HCT116 (cell line): ENCODE data around the gene IL1R2. TPM values are rescaled to one million over a fixed set of nuclear protein-coding genes. Genes with fewer than 3 reads are reported as not detected.

Source experiments
- ATAC-seq: fragments of 200-7000 bp; cut with Tn5 transposase; 2 replicates; pipeline ENCODE4 v1.9.1; 2020; ENCODE audit warnings: mild to moderate bottlenecking, moderate library complexity
- BruUV-seq: library from RNA; stranded (reverse); fragments of 400-500 nt; replicated peaks from 2 replicates; lab custom pipeline; 2021; lab: Mats Ljungman, UMichigan
- CTCF ChIA-PET: fragments of 300-600 bp; sonication (Branson Sonifier 250); formaldehyde crosslinking; loops from one replicate; lab custom pipeline; 2021; ENCODE audit warnings: antibody characterized with exemption; lab: Charles Lee
- POLR2A ChIA-PET: fragments of 300-600, 350-600 bp; sonication (Branson Sonifier 250); formaldehyde crosslinking; loops from one replicate; lab custom pipeline; 2021; ENCODE audit warnings: antibody characterized with exemption; lab: Charles Lee
- RAD21 ChIA-PET, 2 experiments: fragments of 300-600 bp; sonication (Branson Sonifier 250); formaldehyde crosslinking; loops; one replicate each; lab custom pipeline; 2023; ENCODE audit warnings: low total read pairs in 2 of 2; ENCODE audit not compliant: uncharacterized antibody in 2 of 2, unreplicated experiment in 2 of 2, low non-redundant PET in 1 of 2; lab: Charles Lee
- DNase-seq: peaks from one replicate; pipeline ENCODE4 v3.0.0-alpha.2; 2010; ENCODE audit warnings: low read depth, low spot score
- H2AFZ ChIP-seq: fragments of 200-600 bp; shearing (Covaris generic), sonication (generic); 2 replicates; pipeline ENCODE4 v1.6.1; 2017; ENCODE audit warnings: low read depth, mixed run types, mixed read lengths, antibody characterized with exemption, low read length; ENCODE audit not compliant: poor library complexity, severe bottlenecking
- H3K27ac ChIP-seq: 2 replicates; pipeline ENCODE4 v1.5.1; 2012; ENCODE audit warnings: low read depth, low read length
- H3K27me3 ChIP-seq: fragments of 200-600 bp; sonication (generic); 2 replicates; pipeline ENCODE4 v1.6.1; 2016; ENCODE audit warnings: mixed run types, low read length, mixed read lengths; ENCODE audit not compliant: insufficient read depth
- H3K36me3 ChIP-seq, 2 experiments: fragments of 200-500 bp in 1 of 2; fragments of 200-600 bp in 1 of 2; sonication (Bioruptor generic) in 1 of 2; sonication (generic) in 1 of 2; 2 replicates each; pipeline versions ENCODE4 v1.5.1 to v1.6.1; 2014 to 2016; ENCODE audit warnings: low read length in 2 of 2, inconsistent platforms in 1 of 2, mixed read lengths in 1 of 2, mixed run types in 1 of 2; ENCODE audit not compliant: insufficient read depth in 2 of 2, control insufficient read depth in 1 of 2
- H3K4me1 ChIP-seq, 2 experiments: fragments of 200-600 bp in 1 of 2; sonication (generic) in 1 of 2; 2 replicates each; pipeline versions ENCODE4 v1.5.1 to v1.6.1; 2012 to 2017; ENCODE audit warnings: low read length in 2 of 2, inconsistent platforms in 1 of 2, mild to moderate bottlenecking in 1 of 2, mixed read lengths in 1 of 2, mixed run types in 1 of 2, moderate library complexity in 1 of 2; ENCODE audit not compliant: insufficient read depth in 2 of 2, control insufficient read depth in 1 of 2
- H3K4me2 ChIP-seq: fragments of 200-600 bp; sonication (generic); 2 replicates; pipeline ENCODE4 v1.6.1; 2017; ENCODE audit warnings: mixed run types, low read length, mixed read lengths
- H3K4me3 ChIP-seq, 2 experiments: fragments of 200-600 bp in 1 of 2; sonication (generic) in 1 of 2; replicated peaks in 1 of 2; 2 replicates each; pipeline ENCODE4 v1.5.1; 2011 to 2016; ENCODE audit warnings: low read length in 2 of 2, control low read depth in 1 of 2, low read depth in 1 of 2, mild to moderate bottlenecking in 1 of 2, mixed read lengths in 1 of 2, mixed run types in 1 of 2
- H3K79me2 ChIP-seq: fragments of 200-600 bp; sonication (generic); 2 replicates; pipeline ENCODE4 v1.6.1; 2017; ENCODE audit warnings: mild to moderate bottlenecking, mixed run types, low read length, moderate library complexity, mixed read lengths; ENCODE audit not compliant: insufficient read depth
- H3K9ac ChIP-seq: fragments of 200-600 bp; sonication (generic); 2 replicates; pipeline ENCODE4 v1.6.1; 2016; ENCODE audit warnings: low read length, mixed read lengths
- H3K9me2 ChIP-seq: fragments of 200-600 bp; sonication (generic), shearing (Covaris generic); 2 replicates; pipeline ENCODE4 v1.6.1; 2017; ENCODE audit warnings: mixed run types, mild to moderate bottlenecking, moderate library complexity; ENCODE audit not compliant: insufficient read depth
- H3K9me3 ChIP-seq, 2 experiments: fragments of 200-500 bp in 1 of 2; fragments of 200-600 bp in 1 of 2; sonication (Bioruptor generic) in 1 of 2; sonication (generic) in 1 of 2; 2 replicates each; pipeline ENCODE4 v1.6.1; 2014 to 2017; ENCODE audit warnings: low read length in 2 of 2, mixed read lengths in 2 of 2, inconsistent platforms in 1 of 2, low read depth in 1 of 2, mild to moderate bottlenecking in 1 of 2, mixed run types in 1 of 2, moderate library complexity in 1 of 2; ENCODE audit not compliant: control insufficient read depth in 1 of 2, insufficient read depth in 1 of 2
- H4K20me1 ChIP-seq: fragments of 200-600 bp; sonication (generic), shearing (Covaris generic); 2 replicates; pipeline ENCODE4 v1.6.1; 2017; ENCODE audit warnings: mixed run types, mild to moderate bottlenecking, moderate library complexity; ENCODE audit not compliant: insufficient read depth
- CEBPB ChIP-seq: IDR thresholded peaks from 2 replicates; pipeline ENCODE4 v1.6.1; 2012; ENCODE audit warnings: low read depth
- CTCF ChIP-seq, 3 experiments: fragments of 200-600 bp in 1 of 3; sonication (generic) in 1 of 3; IDR thresholded peaks in 2 of 3; conservative IDR thresholded peaks in 1 of 3; 2 replicates each; pipeline ENCODE4 v1.5.1; 2012 to 2017; ENCODE audit warnings: low read depth in 2 of 3, low read length in 2 of 3, antibody characterized with exemption in 1 of 3, borderline replicate concordance in 1 of 3, control low read depth in 1 of 3, mild to moderate bottlenecking in 1 of 3, mixed read lengths in 1 of 3, mixed run types in 1 of 3, moderate library complexity in 1 of 3; ENCODE audit not compliant: insufficient read depth in 1 of 3
- ELF1 ChIP-seq: IDR thresholded peaks from 2 replicates; pipeline ENCODE4 v1.6.1; 2012; ENCODE audit warnings: low read depth, borderline replicate concordance
- EZH2 ChIP-seq: fragments of 200-600 bp; sonication (generic); IDR thresholded peaks from 2 replicates; pipeline ENCODE4 v1.6.1; 2017; ENCODE audit warnings: antibody characterized with exemption, mixed run types
- EZH2phosphoT487 ChIP-seq: fragments of 200-600 bp; IDR thresholded peaks from 2 replicates; pipeline ENCODE4 v1.6.1; 2018; ENCODE audit warnings: antibody characterized with exemption, borderline replicate concordance
- FOSL1 ChIP-seq: IDR thresholded peaks from 2 replicates; pipeline ENCODE4 v1.6.1; 2012; ENCODE audit warnings: low read depth
- POLR2AphosphoS5 ChIP-seq: IDR thresholded peaks from 2 replicates; pipeline ENCODE4 v1.6.1; 2011; ENCODE audit warnings: mild to moderate bottlenecking, low read depth, low read length, moderate library complexity
- SIN3A ChIP-seq: IDR thresholded peaks from 2 replicates; pipeline ENCODE4 v1.6.1; 2012; ENCODE audit warnings: low read depth
- SP1 ChIP-seq: IDR thresholded peaks from 2 replicates; pipeline ENCODE4 v1.6.1; 2012; ENCODE audit warnings: low read depth
- SRF ChIP-seq: IDR thresholded peaks from 2 replicates; pipeline ENCODE4 v1.6.1; 2012; ENCODE audit warnings: low read depth
- TCF7L2 ChIP-seq: IDR thresholded peaks from 2 replicates; pipeline ENCODE4 v1.7.0; 2011; ENCODE audit warnings: borderline replicate concordance, inconsistent platforms; ENCODE audit not compliant: insufficient read depth, insufficient read length; ENCODE audit errors: extremely low read depth
- ZNF274 ChIP-seq: fragments of 200-500 bp; sonication (Bioruptor generic); IDR thresholded peaks from 2 replicates; pipeline ENCODE4 v1.6.1; 2014; ENCODE audit warnings: mild to moderate bottlenecking, low read depth, low read length, inconsistent platforms
- intact Hi-C: fragments of 100-400 bp; cut with micrococcal nuclease; formaldehyde crosslinking; loops from 2 replicates; pipeline ENCODE4 v1.10.0; 2022
- total RNA-seq: library from RNA; stranded (reverse); gene quantifications from one replicate; pipeline ENCODE4 v1.2.1, GENCODE V29; 2021; ENCODE audit not compliant: unreplicated experiment
- TF ChIP-seq, protein P1 (sequence below): IDR thresholded peaks from 2 replicates; pipeline ENCODE4 v1.6.1; 2012
- TF ChIP-seq, protein P2 (sequence below): IDR thresholded peaks from 2 replicates; pipeline ENCODE4 v1.6.1; 2011; ENCODE audit warnings: mild to moderate bottlenecking, low read length, moderate library complexity; ENCODE audit not compliant: insufficient replicate concordance; ENCODE audit errors: extremely low read depth
- TF ChIP-seq, protein P3 (sequence below): IDR thresholded peaks from 2 replicates; pipeline ENCODE4 v1.6.1; 2012; ENCODE audit warnings: low read depth

Gene IL1R2
- total RNA-seq, 1 experiment from 2014 or later = 0.52 TPM

DNA sequence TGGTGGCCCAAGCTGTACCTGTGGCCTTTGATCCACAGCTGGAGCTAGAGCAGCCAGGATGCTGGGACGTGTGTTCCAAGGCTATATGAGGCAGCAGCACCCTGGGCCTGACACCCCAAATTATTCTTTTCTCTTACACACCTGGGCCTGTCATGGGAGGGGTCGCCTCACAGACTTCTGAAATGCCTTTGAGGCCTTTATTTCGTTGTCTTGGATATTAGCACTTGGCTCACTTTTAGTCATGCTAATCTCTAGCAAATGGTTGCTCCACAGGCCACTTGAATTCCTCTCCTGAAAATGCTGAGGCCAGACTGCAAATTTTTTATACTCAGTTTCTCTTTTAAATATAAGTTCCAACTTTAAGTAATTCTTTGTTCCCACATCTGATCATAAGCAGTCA is 22.0 kb upstream of the IL1R2 start:
- intact Hi-C loops = no loop called here
- no peak overlapping the region for H3K4me2 ChIP-seq
- no peak overlapping the region for H3K27ac ChIP-seq
- no peak for ATAC-seq
- no peak overlapping the region for H2AFZ ChIP-seq
- RAD21 ChIA-PET = no interaction called here
- BruUV-seq = no TSS peak
- TF ChIP-seq CEBPB = no peak
- no peak for TF ChIP-seq ELF1
- TF ChIP-seq SP1 = no peak
- TF ChIP-seq SRF = no peak
- no peak for TF ChIP-seq ZNF274
- TF ChIP-seq, protein P1, sequence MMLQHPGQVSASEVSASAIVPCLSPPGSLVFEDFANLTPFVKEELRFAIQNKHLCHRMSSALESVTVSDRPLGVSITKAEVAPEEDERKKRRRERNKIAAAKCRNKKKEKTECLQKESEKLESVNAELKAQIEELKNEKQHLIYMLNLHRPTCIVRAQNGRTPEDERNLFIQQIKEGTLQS = no peak
- TF ChIP-seq POLR2AphosphoS5 = no peak
- no peak for TF ChIP-seq SIN3A
- no peak for TF ChIP-seq FOSL1
- TF ChIP-seq TCF7L2 = no peak
- no peak for TF ChIP-seq CTCF (IDR thresholded peaks at IDR 0.05 in 2 of 3, conservative IDR thresholded peaks at IDR 0.05 in 1 of 3; ENCODE audit: borderline replicate concordance in 1 of 3, insufficient read depth in 1 of 3, low read depth in 2 of 3, low read length in 2 of 3)
- TF ChIP-seq EZH2phosphoT487 = no peak
- TF ChIP-seq, protein P2, sequence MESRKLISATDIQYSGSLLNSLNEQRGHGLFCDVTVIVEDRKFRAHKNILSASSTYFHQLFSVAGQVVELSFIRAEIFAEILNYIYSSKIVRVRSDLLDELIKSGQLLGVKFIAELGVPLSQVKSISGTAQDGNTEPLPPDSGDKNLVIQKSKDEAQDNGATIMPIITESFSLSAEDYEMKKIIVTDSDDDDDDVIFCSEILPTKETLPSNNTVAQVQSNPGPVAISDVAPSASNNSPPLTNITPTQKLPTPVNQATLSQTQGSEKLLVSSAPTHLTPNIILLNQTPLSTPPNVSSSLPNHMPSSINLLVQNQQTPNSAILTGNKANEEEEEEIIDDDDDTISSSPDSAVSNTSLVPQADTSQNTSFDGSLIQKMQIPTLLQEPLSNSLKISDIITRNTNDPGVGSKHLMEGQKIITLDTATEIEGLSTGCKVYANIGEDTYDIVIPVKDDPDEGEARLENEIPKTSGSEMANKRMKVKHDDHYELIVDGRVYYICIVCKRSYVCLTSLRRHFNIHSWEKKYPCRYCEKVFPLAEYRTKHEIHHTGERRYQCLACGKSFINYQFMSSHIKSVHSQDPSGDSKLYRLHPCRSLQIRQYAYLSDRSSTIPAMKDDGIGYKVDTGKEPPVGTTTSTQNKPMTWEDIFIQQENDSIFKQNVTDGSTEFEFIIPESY = no peak
- TF ChIP-seq, protein P3, sequence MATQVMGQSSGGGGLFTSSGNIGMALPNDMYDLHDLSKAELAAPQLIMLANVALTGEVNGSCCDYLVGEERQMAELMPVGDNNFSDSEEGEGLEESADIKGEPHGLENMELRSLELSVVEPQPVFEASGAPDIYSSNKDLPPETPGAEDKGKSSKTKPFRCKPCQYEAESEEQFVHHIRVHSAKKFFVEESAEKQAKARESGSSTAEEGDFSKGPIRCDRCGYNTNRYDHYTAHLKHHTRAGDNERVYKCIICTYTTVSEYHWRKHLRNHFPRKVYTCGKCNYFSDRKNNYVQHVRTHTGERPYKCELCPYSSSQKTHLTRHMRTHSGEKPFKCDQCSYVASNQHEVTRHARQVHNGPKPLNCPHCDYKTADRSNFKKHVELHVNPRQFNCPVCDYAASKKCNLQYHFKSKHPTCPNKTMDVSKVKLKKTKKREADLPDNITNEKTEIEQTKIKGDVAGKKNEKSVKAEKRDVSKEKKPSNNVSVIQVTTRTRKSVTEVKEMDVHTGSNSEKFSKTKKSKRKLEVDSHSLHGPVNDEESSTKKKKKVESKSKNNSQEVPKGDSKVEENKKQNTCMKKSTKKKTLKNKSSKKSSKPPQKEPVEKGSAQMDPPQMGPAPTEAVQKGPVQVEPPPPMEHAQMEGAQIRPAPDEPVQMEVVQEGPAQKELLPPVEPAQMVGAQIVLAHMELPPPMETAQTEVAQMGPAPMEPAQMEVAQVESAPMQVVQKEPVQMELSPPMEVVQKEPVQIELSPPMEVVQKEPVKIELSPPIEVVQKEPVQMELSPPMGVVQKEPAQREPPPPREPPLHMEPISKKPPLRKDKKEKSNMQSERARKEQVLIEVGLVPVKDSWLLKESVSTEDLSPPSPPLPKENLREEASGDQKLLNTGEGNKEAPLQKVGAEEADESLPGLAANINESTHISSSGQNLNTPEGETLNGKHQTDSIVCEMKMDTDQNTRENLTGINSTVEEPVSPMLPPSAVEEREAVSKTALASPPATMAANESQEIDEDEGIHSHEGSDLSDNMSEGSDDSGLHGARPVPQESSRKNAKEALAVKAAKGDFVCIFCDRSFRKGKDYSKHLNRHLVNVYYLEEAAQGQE = no peak
- no peak for TF ChIP-seq EZH2
- CTCF ChIA-PET = no interaction called here
- no peaks in the 10 kb centered on the region for H3K36me3 ChIP-seq
- POLR2A ChIA-PET = no interaction called here
- H3K9me2 ChIP-seq = no peaks in the 10 kb centered on the region
- no peak overlapping the region for H3K9ac ChIP-seq
- H3K4me3 ChIP-seq = no peak overlapping the region
- no peaks in the 10 kb centered on the region for H4K20me1 ChIP-seq
- no peaks in the 10 kb centered on the region for H3K4me1 ChIP-seq
- no peak for DNase-seq
- no peaks in the 10 kb centered on the region for H3K79me2 ChIP-seq
- no peaks in the 10 kb centered on the region for H3K27me3 ChIP-seq
- no peaks in the 10 kb centered on the region for H3K9me3 ChIP-seq
